Ishikawa (cell line): Measurements from ENCODE around the gene EFS.

Experiments
- CEBPB ChIP-seq: IDR thresholded peaks from 2 replicates; pipeline ENCODE4 v1.6.1; 2012
- EGR1 ChIP-seq: IDR thresholded peaks from 2 replicates; pipeline ENCODE4 v1.6.1; 2012
- FOXM1 ChIP-seq: IDR thresholded peaks from 2 replicates; pipeline ENCODE4 v1.6.1; 2012; ENCODE audit warnings: low read depth, borderline replicate concordance
- MAX ChIP-seq: IDR thresholded peaks from 2 replicates; pipeline ENCODE4 v1.6.1; 2012
- NFIC ChIP-seq: IDR thresholded peaks from 2 replicates; pipeline ENCODE4 v1.6.1; 2012
- RAD21 ChIP-seq: IDR thresholded peaks from 2 replicates; pipeline ENCODE4 v1.6.1; 2012; ENCODE audit warnings: low read depth
- REST ChIP-seq: IDR thresholded peaks from 2 replicates; pipeline ENCODE4 v1.6.1; 2012; ENCODE audit warnings: low read depth, mild to moderate bottlenecking
- TAF1 ChIP-seq: IDR thresholded peaks from 2 replicates; pipeline ENCODE4 v1.6.1; 2012; ENCODE audit warnings: low read depth, mild to moderate bottlenecking
- ZBTB7A ChIP-seq: IDR thresholded peaks from 2 replicates; pipeline ENCODE4 v1.6.1; 2012; ENCODE audit warnings: low read depth

GRCh38 chr14:23370221-23370620 lies 5.2 kb upstream of the EFS start:
- no peak for TF ChIP-seq NFIC
- TF ChIP-seq TAF1 = no peak
- TF ChIP-seq ZBTB7A = no peak
- no peak for TF ChIP-seq FOXM1
- no peak for TF ChIP-seq REST
- TF ChIP-seq EGR1 = no peak
- TF ChIP-seq RAD21 = no peak
- no peak for TF ChIP-seq MAX
- no peak for TF ChIP-seq CEBPB
